Kidney glomerular epithelial cell (primary cell): ENCODE measurements around the gene ARGLU1.

Source experiments
- DNase-seq: peaks from one replicate; lab custom pipeline; 2025; lab: John Stamatoyannopoulos, UW

ARGLU1 gene

GRCh38 chr13:106499113-106499512, 68.8 kb downstream of the ARGLU1 start:
- DNase-seq: no peak

GRCh38 chr13:106498571-106498970, 69.4 kb downstream of the ARGLU1 start:
- no peak for DNase-seq

GRCh38 chr13:106498158-106498557, 69.8 kb downstream of the ARGLU1 start:
- no peak for DNase-seq

GRCh38 chr13:106497079-106497478, 70.9 kb downstream of the ARGLU1 start:
- no peak for DNase-seq

- no peak for DNase-seq
Observed at GRCh38 chr13:106496072-106496997, 71.6 kb downstream of the ARGLU1 start.

- no peak for DNase-seq
Observed at GRCh38 chr13:106494936-106495335, 73.0 kb downstream of the ARGLU1 start.

- DNase-seq: no peak
Observed at GRCh38 chr13:106494506-106494905, 73.4 kb downstream of the ARGLU1 start.

- DNase-seq: no peak
Observed at GRCh38 chr13:106493533-106494220, 74.3 kb downstream of the ARGLU1 start.

- no peak for DNase-seq
Observed at GRCh38 chr13:106492588-106493475, 75.1 kb downstream of the ARGLU1 start.

- no peak for DNase-seq
Observed at GRCh38 chr13:106491928-106492587, 75.9 kb downstream of the ARGLU1 start.
